Measurements from ENCODE around the gene CFAP45.

CFAP45 gene

DNA sequence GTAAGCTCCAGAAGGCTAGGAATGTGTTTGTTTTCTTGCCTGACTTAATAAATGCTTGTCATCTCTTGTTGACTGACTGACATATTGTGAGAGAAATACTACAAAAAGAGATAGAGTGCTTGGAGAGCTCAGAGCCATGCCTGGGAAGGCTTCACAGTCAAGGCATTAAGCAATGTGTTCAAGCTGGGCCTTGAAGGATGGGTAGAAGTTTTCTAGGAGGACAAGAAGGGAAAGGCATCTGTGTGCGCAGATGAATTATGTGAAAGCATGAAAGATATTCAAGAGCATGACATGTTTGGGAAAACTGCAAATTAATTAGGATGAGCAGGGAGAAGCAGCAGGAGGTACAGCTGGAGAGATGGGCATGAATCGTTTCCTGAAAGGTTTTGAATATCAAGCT lies 67.7 kb downstream of the CFAP45 start:
- H3K27me3 Mint-ChIP-seq = no peaks in the 10 kb centered on the region
- no peaks in the 10 kb centered on the region for H3K9me3 Mint-ChIP-seq
- no peak for DNase-seq
- no peak for ATAC-seq
- H3K36me3 Mint-ChIP-seq (ENCODE audit: low read depth) = peaks cover 3% of the 10 kb centered on the region
- H3K4me3 Mint-ChIP-seq = no peak overlapping the region
- no peak overlapping the region for H3K27ac Mint-ChIP-seq
- H3K4me1 Mint-ChIP-seq = peaks cover 19% of the 10 kb centered on the region

- ATAC-seq = no peak
- peaks cover 3% of the 10 kb centered on the region for H3K36me3 Mint-ChIP-seq (ENCODE audit: low read depth)
Measured at GRCh38 chr1:159831412-159832141, 68.4 kb downstream of the CFAP45 start.

GRCh38 chr1:159830722-159831121 lies 69.2 kb downstream of the CFAP45 start:
- Mint-ChIP-seq H3K27me3 (no peaks in the 10 kb centered on the region), H3K4me1 (peaks cover 35% of the 10 kb centered on the region), H3K4me3 (no peak overlapping the region), H3K36me3 (ENCODE audit: low read depth) (peaks cover 2% of the 10 kb centered on the region), H3K27ac (no peak overlapping the region), H3K9me3 (peaks cover 7% of the 10 kb centered on the region)
- ATAC-seq (no peak), DNase-seq (no peak)

More at GRCh38 chr1:159831412-159832141, 68.4 kb downstream of the CFAP45 start:
- Mint-ChIP-seq H3K9me3 (peaks cover 4% of the 10 kb centered on the region), H3K4me1 (peaks cover 26% of the 10 kb centered on the region), H3K27me3 (no peaks in the 10 kb centered on the region), H3K27ac (no peak overlapping the region), H3K4me3 (no peak overlapping the region)
- no peak for DNase-seq

DNA sequence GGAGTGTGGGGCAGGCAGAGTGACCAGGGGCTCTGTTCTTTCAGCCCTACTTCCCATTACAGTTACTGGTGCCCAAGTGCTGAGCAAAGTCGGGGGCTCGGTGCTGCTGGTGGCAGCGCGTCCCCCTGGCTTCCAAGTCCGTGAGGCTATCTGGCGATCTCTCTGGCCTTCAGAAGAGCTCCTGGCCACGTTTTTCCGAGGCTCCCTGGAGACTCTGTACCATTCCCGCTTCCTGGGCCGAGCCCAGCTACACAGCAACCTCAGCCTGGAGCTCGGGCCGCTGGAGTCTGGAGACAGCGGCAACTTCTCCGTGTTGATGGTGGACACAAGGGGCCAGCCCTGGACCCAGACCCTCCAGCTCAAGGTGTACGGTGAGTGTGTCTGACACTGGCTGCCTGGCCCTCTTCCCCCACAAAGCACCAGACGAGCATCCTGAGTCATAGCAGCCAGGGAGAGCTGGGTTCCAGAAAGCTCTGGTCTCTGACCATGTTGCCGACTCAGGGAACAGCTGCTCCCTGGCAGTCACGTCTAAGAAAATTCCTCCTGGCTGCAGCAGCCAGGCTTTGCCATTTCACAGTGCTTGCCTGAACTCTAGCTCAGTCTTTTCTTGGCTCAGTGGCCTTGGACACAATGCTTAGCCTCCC lies 70.0 kb downstream of the CFAP45 start:
- no peaks in the 10 kb centered on the region for H3K27me3 Mint-ChIP-seq
- peaks cover 7% of the 10 kb centered on the region for H3K9me3 Mint-ChIP-seq
- H3K27ac Mint-ChIP-seq = no peak overlapping the region
- no peak overlapping the region for H3K4me3 Mint-ChIP-seq
- H3K4me1 Mint-ChIP-seq = peaks cover 42% of the 10 kb centered on the region
- DNase-seq = no peak
- H3K36me3 Mint-ChIP-seq (ENCODE audit: low read depth) = peaks cover 2% of the 10 kb centered on the region
- ATAC-seq = no peak

GRCh38 chr1:159829273-159829634 lies 70.7 kb downstream of the CFAP45 start:
- H3K27me3 Mint-ChIP-seq = no peaks in the 10 kb centered on the region
- ATAC-seq (peak; percentile 37), DNase-seq (no peak)
- peaks cover 48% of the 10 kb centered on the region for H3K4me1 Mint-ChIP-seq
- no peak overlapping the region for H3K4me3 Mint-ChIP-seq
- peaks cover 7% of the 10 kb centered on the region for H3K9me3 Mint-ChIP-seq
- peaks cover 2% of the 10 kb centered on the region for H3K36me3 Mint-ChIP-seq (ENCODE audit: low read depth)
- H3K27ac Mint-ChIP-seq = no peak overlapping the region

GRCh38 chr1:159828581-159829272 lies 71.2 kb downstream of the CFAP45 start:
- H3K27ac Mint-ChIP-seq = no peak overlapping the region
- DNase-seq = no peak
- H3K36me3 Mint-ChIP-seq (ENCODE audit: low read depth) = peaks cover 2% of the 10 kb centered on the region
- H3K9me3 Mint-ChIP-seq = peaks cover 7% of the 10 kb centered on the region
- H3K27me3 Mint-ChIP-seq = no peaks in the 10 kb centered on the region
- no peak for ATAC-seq
- peaks cover 50% of the 10 kb centered on the region for H3K4me1 Mint-ChIP-seq
- H3K4me3 Mint-ChIP-seq = no peak overlapping the region

DNA sequence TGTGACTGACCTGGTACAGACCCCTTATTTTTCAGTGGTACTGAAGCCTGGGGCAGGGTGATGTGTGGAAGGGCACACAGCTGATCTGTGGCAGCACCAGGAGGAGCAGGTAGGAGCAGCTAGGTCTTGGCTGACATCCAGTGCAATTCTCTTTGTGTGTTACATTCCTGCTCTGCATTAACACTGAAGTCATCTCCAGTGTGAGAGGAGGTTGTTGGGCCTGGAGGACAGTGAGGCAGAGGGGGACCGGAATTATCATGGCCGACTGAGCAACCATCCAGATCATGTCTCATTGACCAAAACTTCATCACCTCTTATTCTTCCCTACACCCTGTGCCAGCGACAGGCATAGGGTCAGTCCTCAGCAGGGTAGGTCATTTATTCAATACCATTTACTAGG lies 71.8 kb downstream of the CFAP45 start:
- no peaks in the 10 kb centered on the region for H3K27me3 Mint-ChIP-seq
- H3K4me3 Mint-ChIP-seq = no peak overlapping the region
- DNase-seq = no peak
- peaks cover 53% of the 10 kb centered on the region for H3K4me1 Mint-ChIP-seq
- H3K9me3 Mint-ChIP-seq = peaks cover 7% of the 10 kb centered on the region
- ATAC-seq = no peak
- peaks cover 2% of the 10 kb centered on the region for H3K36me3 Mint-ChIP-seq (ENCODE audit: low read depth)
- no peak overlapping the region for H3K27ac Mint-ChIP-seq

- Mint-ChIP-seq H3K9me3 (peaks cover 7% of the 10 kb centered on the region), H3K36me3 (ENCODE audit: low read depth) (peaks cover 2% of the 10 kb centered on the region), H3K4me1 (peaks cover 53% of the 10 kb centered on the region), H3K27ac (peak overlapping the region; percentile 79), H3K4me3 (no peak overlapping the region), H3K27me3 (no peaks in the 10 kb centered on the region)
- DNase-seq (no peak), ATAC-seq (no peak)
Measured at GRCh38 chr1:159827549-159827948, 72.4 kb downstream of the CFAP45 start.

DNA sequence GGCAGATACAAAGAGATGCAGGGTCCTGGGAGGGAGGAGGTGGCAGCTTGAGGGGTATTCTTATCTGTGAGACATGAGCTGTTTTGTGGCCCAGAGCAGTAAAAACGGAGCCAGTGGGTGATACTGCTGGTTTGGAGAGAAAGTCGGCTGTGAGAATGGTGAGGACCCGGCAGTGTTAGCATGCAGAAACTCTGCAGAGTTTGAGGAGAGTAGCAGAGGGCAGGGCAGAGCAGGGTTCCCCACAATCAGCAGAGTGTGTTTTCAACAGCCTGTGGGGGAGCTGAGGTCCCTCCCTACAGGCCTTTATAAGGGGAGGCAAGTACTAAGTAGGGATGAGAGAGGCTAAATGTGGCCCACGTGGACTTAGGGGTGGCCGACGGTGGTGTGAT lies 72.9 kb downstream of the CFAP45 start:
- peaks cover 53% of the 10 kb centered on the region for H3K4me1 Mint-ChIP-seq
- ATAC-seq (no peak), DNase-seq (no peak)
- no peaks in the 10 kb centered on the region for H3K27me3 Mint-ChIP-seq
- peak overlapping the region; percentile 16 for H3K4me3 Mint-ChIP-seq
- H3K36me3 Mint-ChIP-seq (ENCODE audit: low read depth) = peaks cover 2% of the 10 kb centered on the region
- peak overlapping the region; percentile 79 for H3K27ac Mint-ChIP-seq
- peaks cover 7% of the 10 kb centered on the region for H3K9me3 Mint-ChIP-seq

DNA sequence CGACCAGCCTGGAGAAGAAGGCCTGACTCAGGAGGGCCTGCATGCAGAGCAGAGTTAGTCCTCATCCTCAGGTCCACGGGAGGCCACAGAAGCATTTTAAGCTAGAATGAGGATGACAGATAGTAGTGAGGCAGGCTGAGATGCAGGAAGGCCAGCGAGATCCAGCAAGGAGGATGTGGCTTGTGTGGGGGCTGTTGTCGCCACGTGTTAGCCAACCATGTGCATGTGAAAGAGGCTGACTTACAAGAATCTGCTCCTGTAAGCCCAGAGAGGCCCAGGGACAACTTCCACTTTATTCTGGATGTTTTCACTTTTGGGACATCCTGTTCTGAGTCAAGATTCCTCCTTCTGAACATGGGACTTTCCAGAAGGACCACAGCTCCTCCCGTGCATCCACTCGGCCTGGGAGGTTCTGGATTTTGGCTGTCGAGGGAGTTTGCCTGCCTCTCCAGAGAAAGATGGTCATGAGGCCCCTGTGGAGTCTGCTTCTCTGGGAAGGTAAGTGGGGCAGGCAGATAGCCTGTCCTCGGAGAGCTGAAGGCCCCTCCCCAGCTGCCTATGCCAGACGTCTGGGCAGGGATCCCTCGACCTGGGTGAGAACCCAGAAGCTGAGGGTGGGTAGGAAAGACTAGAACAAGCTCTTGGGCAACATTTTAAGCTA lies 73.4 kb downstream of the CFAP45 start, which contains the start of gene SLAMF8:
TSS of gene SLAMF8 (plus strand) at position 433 of the 661 bp plus-strand sequence. CDS start at position 459, 26 bp downstream.
- peak; percentile 59 for DNase-seq
- Mint-ChIP-seq H3K36me3 (ENCODE audit: low read depth) (peaks cover 2% of the 10 kb centered on the region), H3K27me3 (no peaks in the 10 kb centered on the region), H3K4me1 (peaks cover 53% of the 10 kb centered on the region), H3K9me3 (peaks cover 7% of the 10 kb centered on the region), H3K27ac (peak within 1 kb of the TSS; percentile 79), H3K4me3 (peak within 1 kb of the TSS; percentile 16)
- peak; percentile 71 for ATAC-seq

GRCh38 chr1:159825564-159825963 lies 74.4 kb downstream of the CFAP45 start:
- H3K36me3 Mint-ChIP-seq (ENCODE audit: low read depth) = peaks cover 2% of the 10 kb centered on the region
- H3K27me3 Mint-ChIP-seq = no peaks in the 10 kb centered on the region
- DNase-seq = no peak
- ATAC-seq = no peak
- no peak overlapping the region for H3K27ac Mint-ChIP-seq
- no peak overlapping the region for H3K4me3 Mint-ChIP-seq
- H3K9me3 Mint-ChIP-seq = peaks cover 7% of the 10 kb centered on the region
- H3K4me1 Mint-ChIP-seq = peaks cover 53% of the 10 kb centered on the region

GRCh38 chr1:159823406-159823805 lies 76.6 kb downstream of the CFAP45 start:
- DNase-seq = no peak
- Mint-ChIP-seq H3K27ac (no peak overlapping the region), H3K36me3 (ENCODE audit: low read depth) (peaks cover 2% of the 10 kb centered on the region), H3K4me1 (peaks cover 59% of the 10 kb centered on the region), H3K27me3 (no peaks in the 10 kb centered on the region), H3K9me3 (peaks cover 7% of the 10 kb centered on the region), H3K4me3 (no peak overlapping the region)
- no peak for ATAC-seq
